Omental fat pad (tissue), 4 donors: ENCODE data around the gene LIMK2. TPM values are rescaled to one million over a fixed set of nuclear protein-coding genes. Genes with fewer than 3 reads are reported as not detected.
"Not testable (repeated sequence)": the region's sequence is repeated elsewhere in the genome, so short reads cannot be mapped to it uniquely, and the experiment has no call there.

Experiments
- ATAC-seq: fragments of 150-250 bp; one replicate; pipeline ENCODE4 v1.9.1; 2016; ENCODE audit warnings: mild to moderate bottlenecking, moderate library complexity; ENCODE audit not compliant: low FRiP score
- DNase-seq: peaks from one replicate; pipeline ENCODE4 v3.0.0-alpha.2; 2019; ENCODE audit warnings: low spot score
- total RNA-seq, 4 donors: library from RNA; depleted of rRNA; stranded (reverse); fragments of >200 nt; gene quantifications; one replicate each; pipeline ENCODE4 v1.1.0, GENCODE V29; 2016
- TF ChIP-seq, protein P1 (sequence below), 3 donors: fragments of 450-650 bp; IDR thresholded peaks; one replicate each; pipeline ENCODE4 v1.5.1; 2016 to 2017; ENCODE audit warnings: antibody characterized with exemption in 3 of 3, mild to moderate bottlenecking in 3 of 3, moderate library complexity in 2 of 3

Gene LIMK2
- total RNA-seq, 4 donors from 2014 or later: 32.0 to 66.2 (median 40.7) TPM

DNA sequence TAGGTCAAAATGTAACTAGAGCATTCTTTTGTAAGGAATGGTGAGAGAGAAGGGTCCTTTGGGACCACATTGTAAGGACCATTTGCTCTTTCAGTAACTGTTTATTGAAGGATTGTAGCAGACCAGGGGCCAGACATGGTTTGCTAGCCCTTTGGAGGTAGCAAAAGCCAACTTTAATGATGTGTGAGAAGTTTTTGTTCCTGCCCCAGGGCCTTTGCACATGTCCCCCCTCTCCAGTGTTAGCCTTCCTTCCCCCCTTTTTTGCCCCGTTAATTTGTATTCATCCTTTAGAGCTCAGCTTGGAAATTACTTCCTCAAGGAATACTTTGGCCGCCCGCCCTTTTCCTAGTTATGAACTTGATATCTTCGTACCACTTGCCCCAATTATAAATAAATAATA is 9.0 kb downstream of the LIMK2 start:
- TF ChIP-seq, protein P1, sequence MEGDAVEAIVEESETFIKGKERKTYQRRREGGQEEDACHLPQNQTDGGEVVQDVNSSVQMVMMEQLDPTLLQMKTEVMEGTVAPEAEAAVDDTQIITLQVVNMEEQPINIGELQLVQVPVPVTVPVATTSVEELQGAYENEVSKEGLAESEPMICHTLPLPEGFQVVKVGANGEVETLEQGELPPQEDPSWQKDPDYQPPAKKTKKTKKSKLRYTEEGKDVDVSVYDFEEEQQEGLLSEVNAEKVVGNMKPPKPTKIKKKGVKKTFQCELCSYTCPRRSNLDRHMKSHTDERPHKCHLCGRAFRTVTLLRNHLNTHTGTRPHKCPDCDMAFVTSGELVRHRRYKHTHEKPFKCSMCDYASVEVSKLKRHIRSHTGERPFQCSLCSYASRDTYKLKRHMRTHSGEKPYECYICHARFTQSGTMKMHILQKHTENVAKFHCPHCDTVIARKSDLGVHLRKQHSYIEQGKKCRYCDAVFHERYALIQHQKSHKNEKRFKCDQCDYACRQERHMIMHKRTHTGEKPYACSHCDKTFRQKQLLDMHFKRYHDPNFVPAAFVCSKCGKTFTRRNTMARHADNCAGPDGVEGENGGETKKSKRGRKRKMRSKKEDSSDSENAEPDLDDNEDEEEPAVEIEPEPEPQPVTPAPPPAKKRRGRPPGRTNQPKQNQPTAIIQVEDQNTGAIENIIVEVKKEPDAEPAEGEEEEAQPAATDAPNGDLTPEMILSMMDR (IDR thresholded peaks at IDR 0.05): no peak
- DNase-seq (no peak), ATAC-seq (no peak)

DNA sequence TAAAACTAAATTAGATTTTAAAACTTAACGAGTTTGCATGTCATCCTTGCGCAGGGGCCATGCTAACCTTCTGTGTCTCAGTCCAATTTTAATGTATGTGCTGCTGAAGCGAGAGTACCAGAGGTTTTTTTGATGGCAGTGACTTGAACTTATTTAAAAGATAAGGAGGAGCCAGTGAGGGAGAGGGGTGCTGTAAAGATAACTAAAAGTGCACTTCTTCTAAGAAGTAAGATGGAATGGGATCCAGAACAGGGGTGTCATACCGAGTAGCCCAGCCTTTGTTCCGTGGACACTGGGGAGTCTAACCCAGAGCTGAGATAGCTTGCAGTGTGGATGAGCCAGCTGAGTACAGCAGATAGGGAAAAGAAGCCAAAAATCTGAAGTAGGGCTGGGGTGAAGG is 10.6 kb downstream of the LIMK2 start:
- TF ChIP-seq, protein P1 (IDR thresholded peaks at IDR 0.05): no peak
- ATAC-seq (no peak), DNase-seq (no peak)

DNA sequence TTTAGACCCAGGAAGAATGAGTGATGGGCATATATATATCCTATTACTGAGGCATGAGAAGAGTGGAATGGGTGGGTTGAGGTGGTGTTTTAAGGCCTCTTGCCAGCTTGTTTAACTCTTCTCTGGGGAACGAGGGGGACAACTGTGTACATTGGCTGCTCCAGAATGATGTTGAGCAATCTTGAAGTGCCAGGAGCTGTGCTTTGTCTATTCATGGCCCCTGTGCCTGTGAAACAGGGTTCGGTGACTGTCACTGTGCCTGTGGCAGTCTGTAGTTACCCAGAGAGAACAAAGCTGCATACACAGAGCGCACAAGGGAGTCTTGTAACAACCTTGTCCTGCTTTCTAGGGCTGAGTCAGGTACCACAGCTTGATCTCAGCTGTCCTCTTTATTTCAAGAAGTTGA is 11.7 kb downstream of the LIMK2 start:
- TF ChIP-seq, protein P1 (IDR thresholded peaks at IDR 0.05): no peak
- ATAC-seq (no peak), DNase-seq (no peak)

DNA sequence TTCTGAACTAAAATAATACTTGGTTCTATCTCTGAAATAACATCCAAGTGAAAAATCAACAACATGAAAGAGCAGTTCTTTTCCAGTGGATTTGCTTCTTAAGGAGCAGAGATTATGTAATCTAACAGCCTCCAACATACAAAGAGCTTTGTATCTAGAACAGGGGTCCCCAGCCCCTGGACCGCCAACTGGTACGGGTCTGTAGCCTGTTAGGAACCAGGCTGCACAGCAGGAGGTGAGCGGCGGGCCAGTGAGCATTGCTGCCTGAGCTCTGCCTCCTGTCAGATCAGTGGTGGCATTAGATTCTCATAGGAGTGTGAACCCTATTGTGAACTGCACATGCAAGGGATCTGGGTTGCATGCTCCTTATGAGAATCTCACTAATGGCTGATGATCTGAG is 12.6 kb downstream of the LIMK2 start:
- DNase-seq, ATAC-seq: not testable (repeated sequence)

DNA sequence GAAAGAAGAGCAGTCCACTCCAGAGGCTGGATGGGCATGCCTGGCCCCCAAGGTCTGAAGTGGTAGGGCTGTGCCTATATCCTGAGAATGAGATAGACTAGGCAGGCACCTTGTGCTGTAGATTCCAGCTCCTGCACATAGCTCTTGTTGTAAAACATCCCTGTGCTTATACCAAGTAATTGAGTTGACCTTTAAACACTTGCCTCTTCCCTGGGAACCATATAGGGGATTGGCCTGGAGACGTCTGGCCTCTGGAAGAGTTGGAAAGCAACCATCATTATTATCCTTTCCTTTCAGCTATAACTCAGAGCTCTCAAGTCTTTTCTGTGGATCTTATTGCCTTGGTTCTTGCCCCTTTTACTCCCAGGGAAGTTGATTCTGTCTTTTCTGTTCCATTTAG is 15.1 kb downstream of the LIMK2 start:
- TF ChIP-seq, protein P1 (IDR thresholded peaks at IDR 0.05): no peak
- ATAC-seq (no peak), DNase-seq (no peak)

DNA sequence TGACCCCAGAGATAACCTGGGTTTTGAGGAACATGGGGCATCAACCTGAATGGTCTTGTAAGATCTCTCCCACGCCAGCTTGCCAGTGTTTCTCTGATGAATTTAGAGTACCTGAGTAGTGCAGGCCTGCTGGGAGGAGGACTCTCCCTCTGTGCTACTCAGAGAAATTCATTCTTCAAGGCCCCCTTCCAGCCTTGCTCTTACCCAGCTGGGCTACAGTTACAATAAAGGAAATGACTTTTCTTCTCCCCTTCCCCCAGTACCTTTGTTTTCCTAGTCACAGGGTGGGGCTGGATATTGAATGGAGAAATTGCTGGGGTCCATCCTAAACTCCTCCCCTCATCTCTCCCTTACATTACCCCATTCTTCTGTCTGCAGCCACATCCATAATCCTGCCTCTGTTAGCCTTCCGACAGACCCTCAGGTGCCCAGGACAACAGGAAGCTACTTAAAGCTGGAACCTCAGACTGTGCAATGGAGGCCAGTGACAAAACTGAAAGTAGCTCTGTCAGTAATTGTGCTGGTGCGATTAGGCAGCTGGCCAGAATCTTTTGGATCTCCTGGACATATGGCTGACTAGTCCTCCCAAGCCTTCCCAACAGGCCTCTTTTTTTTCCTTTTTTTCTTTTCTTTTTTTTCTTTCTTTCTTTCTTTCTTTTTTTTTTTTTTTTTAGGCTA is 17.4 kb downstream of the LIMK2 start:
- ATAC-seq (no peak), DNase-seq (no peak)
- TF ChIP-seq, protein P1 (IDR thresholded peaks at IDR 0.05): no peak

DNA sequence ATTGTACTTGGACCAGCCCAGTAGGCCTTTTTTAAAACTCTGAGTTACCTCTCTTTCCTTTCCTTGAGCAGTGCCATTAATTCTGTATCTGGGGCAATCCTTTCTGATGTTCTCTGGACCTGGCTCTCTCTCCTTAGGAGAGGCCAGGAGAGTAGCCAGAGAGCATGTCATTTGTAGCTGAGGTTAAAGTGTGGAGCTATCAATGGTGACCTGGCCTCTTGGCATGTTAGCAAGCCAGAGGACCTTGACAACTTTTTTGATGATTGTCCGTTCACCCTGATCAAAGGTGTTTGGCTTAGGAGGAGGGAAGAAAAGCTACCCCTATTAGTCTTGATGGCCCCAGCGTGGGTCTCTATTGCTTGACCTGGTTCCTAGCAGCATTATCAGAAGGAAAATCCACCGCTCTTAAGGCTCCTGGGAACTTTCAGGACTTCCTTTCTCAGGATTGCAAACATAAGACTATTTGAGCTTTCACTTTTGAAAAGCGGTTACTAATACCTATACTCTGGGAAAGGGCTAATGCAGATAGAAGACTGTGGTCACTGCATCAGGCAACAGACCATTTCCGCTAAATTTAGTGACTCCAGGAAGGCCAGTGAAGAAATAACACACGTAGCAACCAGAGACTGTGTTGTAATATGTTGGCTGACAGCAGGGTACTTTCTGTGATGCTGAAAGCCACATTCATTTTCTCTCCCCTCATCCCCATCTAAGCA is 18.2 kb downstream of the LIMK2 start:
- peak; percentile 44 for ATAC-seq
- TF ChIP-seq, protein P1 (IDR thresholded peaks at IDR 0.05): no peak

More for the DNA sequence above, 18.2 kb downstream of the LIMK2 start:
- DNase-seq: no peak
